ENCODE measurements around the gene LIN9.

DNA sequence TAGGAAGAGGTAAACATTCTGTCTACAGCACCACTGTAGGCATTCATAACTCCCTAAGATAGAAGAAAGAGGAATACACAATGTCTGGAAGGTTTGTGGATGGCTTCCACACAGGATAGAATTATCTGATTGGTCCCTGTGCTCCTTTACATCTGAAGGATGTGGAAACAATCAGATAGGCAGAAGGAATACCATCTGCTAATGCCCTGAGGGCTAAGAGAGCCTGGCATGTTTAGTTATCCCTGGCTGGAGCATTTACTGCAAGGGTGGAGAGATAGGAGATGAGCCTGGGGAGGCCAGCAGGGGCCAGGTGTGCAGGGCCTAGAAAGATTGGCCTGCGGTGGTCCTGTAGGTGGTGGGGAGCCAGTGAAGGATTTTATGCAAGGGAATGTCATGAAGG is 113.8 kb downstream of the LIN9 start:
- TF ChIP-seq, protein P1, sequence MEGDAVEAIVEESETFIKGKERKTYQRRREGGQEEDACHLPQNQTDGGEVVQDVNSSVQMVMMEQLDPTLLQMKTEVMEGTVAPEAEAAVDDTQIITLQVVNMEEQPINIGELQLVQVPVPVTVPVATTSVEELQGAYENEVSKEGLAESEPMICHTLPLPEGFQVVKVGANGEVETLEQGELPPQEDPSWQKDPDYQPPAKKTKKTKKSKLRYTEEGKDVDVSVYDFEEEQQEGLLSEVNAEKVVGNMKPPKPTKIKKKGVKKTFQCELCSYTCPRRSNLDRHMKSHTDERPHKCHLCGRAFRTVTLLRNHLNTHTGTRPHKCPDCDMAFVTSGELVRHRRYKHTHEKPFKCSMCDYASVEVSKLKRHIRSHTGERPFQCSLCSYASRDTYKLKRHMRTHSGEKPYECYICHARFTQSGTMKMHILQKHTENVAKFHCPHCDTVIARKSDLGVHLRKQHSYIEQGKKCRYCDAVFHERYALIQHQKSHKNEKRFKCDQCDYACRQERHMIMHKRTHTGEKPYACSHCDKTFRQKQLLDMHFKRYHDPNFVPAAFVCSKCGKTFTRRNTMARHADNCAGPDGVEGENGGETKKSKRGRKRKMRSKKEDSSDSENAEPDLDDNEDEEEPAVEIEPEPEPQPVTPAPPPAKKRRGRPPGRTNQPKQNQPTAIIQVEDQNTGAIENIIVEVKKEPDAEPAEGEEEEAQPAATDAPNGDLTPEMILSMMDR (IDR thresholded peaks at IDR 0.05; ENCODE audit: insufficient read depth, low read length, poor library complexity, severe bottlenecking) = no peak
- TF ChIP-seq EZH2phosphoT487 (conservative IDR thresholded peaks at IDR 0.05; ENCODE audit: low read length) = no peak

All from SU-DHL-6 (cell line).